Endothelial cell of umbilical vein (primary cell): Measurements from ENCODE around the gene AKAP12. TPM values are rescaled to one million over a fixed set of nuclear protein-coding genes. Genes with fewer than 3 reads are reported as not detected.
A peak's percentile ranks its signal among the peaks of the same experiment; 100 is the strongest.

Experiments
- BruUV-seq: library from RNA; stranded (reverse); fragments of 400-500 nt; replicated peaks from 2 replicates; lab custom pipeline; 2021; lab: Mats Ljungman, UMichigan
- CTCF ChIA-PET: fragments of 300-600, 350-600 bp; sonication (Branson Sonifier 250); formaldehyde crosslinking; loops from one replicate; lab custom pipeline; 2021; ENCODE audit warnings: antibody characterized with exemption, inconsistent platforms; lab: Charles Lee
- POLR2A ChIA-PET: fragments of 300-600, 350-600 bp; sonication (Branson Sonifier 250); formaldehyde crosslinking; loops from one replicate; lab custom pipeline; 2021; ENCODE audit warnings: antibody characterized with exemption, inconsistent platforms; lab: Charles Lee
- DNase-seq: peaks from one replicate; pipeline ENCODE4 v3.0.0-alpha.2; 2011; ENCODE audit warnings: low read depth, low spot score
- FAIRE-seq: peaks from 2 replicates; lab custom pipeline; 2011; peaks lifted over from hg19 to GRCh38; lab: Jason Lieb, UNC
- H2AFZ ChIP-seq: 2 replicates; pipeline ENCODE4 v1.6.0; 2012; ENCODE audit warnings: low read depth, low read length, control low read depth, inconsistent platforms
- H3K27ac ChIP-seq: 2 replicates; pipeline ENCODE4 v1.5.1; 2011; ENCODE audit warnings: low read depth, mild to moderate bottlenecking, control low read depth, low read length, moderate library complexity; ENCODE audit not compliant: insufficient read depth
- H3K27me3 ChIP-seq, 2 experiments: 2 replicates each; pipeline versions ENCODE4 v1.6.0 to v1.6.1; 2011; ENCODE audit warnings: low read length in 2 of 2, mixed read lengths in 1 of 2; ENCODE audit not compliant: control insufficient read depth in 2 of 2, insufficient read depth in 2 of 2
- H3K36me3 ChIP-seq, 2 experiments: 2 replicates in 1 of 2; 3 replicates in 1 of 2; pipeline ENCODE4 v1.5.1; 2011; ENCODE audit warnings: low read length in 2 of 2, mild to moderate bottlenecking in 1 of 2, moderate library complexity in 1 of 2; ENCODE audit not compliant: control insufficient read depth in 2 of 2, insufficient read depth in 2 of 2; ENCODE audit errors: extremely low read depth in 1 of 2
- H3K4me1 ChIP-seq: 3 replicates; pipeline ENCODE4 v1.5.1; 2011; ENCODE audit warnings: mild to moderate bottlenecking, low read length; ENCODE audit not compliant: control insufficient read depth, insufficient read depth; ENCODE audit errors: extremely low read depth
- H3K4me2 ChIP-seq: 2 replicates; pipeline ENCODE4 v1.6.1; 2011; ENCODE audit warnings: low read length, control low read depth, mixed read lengths; ENCODE audit not compliant: insufficient read depth
- H3K4me3 ChIP-seq, 3 experiments: fragments of 200-600 bp in 1 of 3; sonication (generic), shearing (Covaris generic) in 1 of 3; replicated peaks in 1 of 3; 2 replicates each; pipeline ENCODE4 v1.5.1; 2011 to 2016; ENCODE audit warnings: control low read depth in 3 of 3, low read length in 3 of 3, mild to moderate bottlenecking in 2 of 3, inconsistent platforms in 1 of 3, low read depth in 1 of 3, moderate library complexity in 1 of 3; ENCODE audit not compliant: insufficient read depth in 1 of 3
- H3K79me2 ChIP-seq: 2 replicates; pipeline ENCODE4 v1.6.0; 2012; ENCODE audit warnings: low read length, inconsistent platforms; ENCODE audit not compliant: control insufficient read depth, insufficient read depth
- H3K9ac ChIP-seq: replicated peaks from 2 replicates; pipeline ENCODE3; 2011; ENCODE audit warnings: low read length, control low read depth; ENCODE audit not compliant: insufficient read depth; ENCODE audit errors: extremely low read depth
- H3K9me1 ChIP-seq: replicated peaks from 3 replicates; pipeline ENCODE4 v1.6.0; 2011; ENCODE audit warnings: mild to moderate bottlenecking, low read length; ENCODE audit not compliant: control insufficient read depth, insufficient read depth; ENCODE audit errors: extremely low read depth
- H3K9me3 ChIP-seq: replicated peaks from 2 replicates; pipeline ENCODE4 v1.5.1; 2012; ENCODE audit warnings: low read length, inconsistent platforms; ENCODE audit not compliant: control insufficient read depth, insufficient read depth
- H4K20me1 ChIP-seq: replicated peaks from 2 replicates; pipeline ENCODE3; 2011; ENCODE audit warnings: mild to moderate bottlenecking, low read length; ENCODE audit not compliant: control insufficient read depth, insufficient read depth; ENCODE audit errors: extremely low read depth
- EZH2 ChIP-seq: IDR thresholded peaks from 2 replicates; pipeline ENCODE4 v1.6.1; 2012; ENCODE audit warnings: borderline replicate concordance, low read depth, mild to moderate bottlenecking, moderate library complexity, low read length, inconsistent platforms; ENCODE audit not compliant: severe bottlenecking
- FOS ChIP-seq: IDR thresholded peaks from 2 replicates; pipeline ENCODE4 v1.6.1; 2011; ENCODE audit warnings: mild to moderate bottlenecking, low read length, moderate library complexity, borderline replicate concordance; ENCODE audit not compliant: insufficient read depth
- GATA2 ChIP-seq: IDR thresholded peaks from 2 replicates; pipeline ENCODE4 v1.7.0; 2011; ENCODE audit warnings: low read depth, mild to moderate bottlenecking, moderate library complexity, mixed read lengths, low read length; ENCODE audit not compliant: insufficient read length, insufficient read depth
- JUN ChIP-seq: IDR thresholded peaks from 2 replicates; pipeline ENCODE4 v1.6.1; 2011; ENCODE audit warnings: borderline replicate concordance, low read depth; ENCODE audit not compliant: insufficient read length, insufficient read depth
- MYC ChIP-seq: IDR thresholded peaks from one replicate; pipeline ENCODE4 v1.6.1; 2011; ENCODE audit warnings: mild to moderate bottlenecking, low read depth, low read length
- POLR2A ChIP-seq: IDR thresholded peaks from 2 replicates; pipeline ENCODE4 v1.6.1; 2012; ENCODE audit warnings: low read depth, mild to moderate bottlenecking, control low read depth, low read length
- POLR2AphosphoS5 ChIP-seq: IDR thresholded peaks from 2 replicates; pipeline ENCODE4 v1.6.1; 2012; ENCODE audit warnings: low read depth, mild to moderate bottlenecking, control low read depth, low read length, moderate library complexity; ENCODE audit not compliant: insufficient read depth
- dilution Hi-C: fragments of 300-500 bp; cut with MboI; formaldehyde crosslinking; loops from one replicate; pipeline ENCODE4 v1.15.0; 2019; ENCODE audit warnings: low sequenced_read_pairs; ENCODE audit not compliant: extremely low pct_ligation_motif_present
- intact Hi-C: fragments of 100-400 bp; cut with micrococcal nuclease; formaldehyde crosslinking; loops from one replicate; pipeline ENCODE4 v1.10.0; 2022
- polyA plus RNA-seq, 4 experiments: library from polyadenylated mRNA; depleted of rRNA in 3 of 4; stranded (reverse) in 3 of 4; unstranded in 1 of 4; fragments of >200 nt; gene quantifications; 2 replicates each; pipeline versions ENCODE4 v1.2.1 to v1.2.3, GENCODE V29; 2011 to 2012; ENCODE audit warnings: missing spikeins in 1 of 4
- total RNA-seq: library from RNA; stranded (reverse); gene quantifications from 2 replicates; pipeline ENCODE4 v1.2.3, GENCODE V29; 2021
- TF ChIP-seq, protein P1 (sequence below), 2 donors: IDR thresholded peaks; 1 replicate in 1 of 2; 2 replicates in 1 of 2; pipeline ENCODE4 v1.5.1; 2011; ENCODE audit warnings: low read length in 2 of 2, mild to moderate bottlenecking in 2 of 2, moderate library complexity in 2 of 2, control low read depth in 1 of 2, inconsistent platforms in 1 of 2, low read depth in 1 of 2; ENCODE audit not compliant: insufficient read depth in 1 of 2; ENCODE audit errors: extremely low read depth in 1 of 2
- TF ChIP-seq, protein P2 (sequence below): IDR thresholded peaks from 2 replicates; pipeline ENCODE4 v1.6.1; 2011; ENCODE audit not compliant: insufficient read depth, insufficient read length

AKAP12 gene
- total and polyA plus RNA-seq, 2 donors (not counting 3 experiments of a cell fraction or from before 2014, with no cell fraction given): 46.9 to 340 TPM

DNA sequence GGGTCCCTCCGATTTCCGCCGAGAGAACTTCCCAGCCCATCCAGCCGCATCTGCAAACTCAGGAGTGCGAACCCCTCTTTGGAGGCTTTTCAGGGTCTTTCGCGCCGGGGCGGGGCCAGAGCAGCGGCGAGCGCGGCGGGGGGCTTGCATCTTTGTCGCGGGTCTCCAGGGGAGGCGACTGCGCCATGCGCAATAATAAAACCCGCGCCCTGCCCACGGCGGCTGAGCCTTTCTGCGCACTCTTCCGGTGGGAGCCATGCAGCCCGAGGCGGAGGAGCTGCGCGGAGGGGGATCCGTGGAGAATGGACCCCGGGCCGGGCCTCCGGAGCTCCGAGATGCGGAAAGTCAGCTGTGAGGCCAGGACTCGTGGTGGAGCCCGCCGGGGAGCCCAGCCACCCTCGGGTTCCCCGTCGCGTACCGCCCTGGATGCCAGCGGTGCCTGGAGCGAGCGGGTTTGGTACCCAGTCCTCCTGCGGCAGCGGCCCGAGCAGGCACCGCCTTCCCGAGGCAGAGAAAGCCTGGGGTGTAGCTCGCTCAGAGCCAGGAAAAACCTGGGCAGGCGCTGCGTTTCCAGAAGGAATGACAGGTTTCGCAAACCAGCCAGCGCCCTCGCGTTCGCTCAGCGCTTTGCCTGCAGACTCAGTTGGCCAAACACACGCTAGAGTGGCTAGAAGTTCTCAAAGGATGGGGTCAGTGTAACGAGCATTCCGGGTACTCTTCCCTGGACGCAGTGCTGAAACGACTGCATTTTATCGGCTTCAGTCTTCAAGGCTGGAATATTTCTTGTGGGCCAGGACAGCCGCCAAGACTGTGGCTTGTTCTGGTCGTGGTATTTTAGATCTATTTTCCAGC, 1.2 kb downstream of the AKAP12 start:
- Histone ChIP-seq H3K9me3 (no peaks in the 10 kb centered on the region), H2AFZ (peak overlapping the region; percentile 5), H3K9ac (peak overlapping the region; percentile 98), H3K36me3 (no peaks in the 10 kb centered on the region), H3K27ac (peak overlapping the region; percentile 59), H3K4me1 (peaks cover 30% of the 10 kb centered on the region), H3K4me3 (peak overlapping the region; percentile 64 to 96 (median 91)), H3K4me2 (peak overlapping the region; percentile 85), H3K79me2 (peaks cover 51% of the 10 kb centered on the region), H3K9me1 (no peaks in the 10 kb centered on the region), H3K27me3 (no peaks in the 10 kb centered on the region), H4K20me1 (no peaks in the 10 kb centered on the region)
- POLR2A ChIA-PET: interaction anchor here (1.0 to 1.3 kb wide), 4 partner anchors 85 to 359 kb away, joined by 3 read pairs; no protein-coding TSS in a partner anchor
- dilution Hi-C loops: no loop called here
- FAIRE-seq (peak; percentile 93), DNase-seq (peak; percentile 66)
- CTCF ChIA-PET: interaction anchor here (0.9 to 3.0 kb wide), 9 partner anchors 8 to 349 kb away, joined by 3 to 50 read pairs (median 3); no protein-coding TSS in a partner anchor
- BruUV-seq: no TSS peak
- TF ChIP-seq MYC (no peak), POLR2AphosphoS5 (peak; percentile 57)
- intact Hi-C loops: loop anchor here (1.0 to 2.0 kb wide), 5 partner anchors 83 to 348 kb away; no protein-coding TSS in a partner anchor

DNA sequence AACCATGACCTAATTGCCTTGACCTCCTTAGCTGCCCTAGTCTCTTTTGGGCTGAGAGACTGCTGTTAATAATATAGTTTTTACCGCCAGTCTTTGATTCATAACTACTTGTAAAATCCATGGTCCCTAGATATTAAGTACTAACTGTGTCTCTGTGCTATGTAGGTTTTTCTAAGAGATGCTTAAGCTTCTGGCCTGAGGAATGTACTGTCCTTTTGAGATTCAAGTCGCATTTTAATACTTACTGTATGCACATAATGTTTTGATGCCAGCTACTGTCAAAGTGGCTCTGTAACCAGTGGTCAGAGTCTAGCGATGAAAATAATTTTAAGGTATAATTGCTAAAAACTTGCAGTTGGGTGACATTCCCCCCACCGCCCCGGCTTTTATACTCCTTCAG, 2.1 kb downstream of the AKAP12 start:
- peak overlapping the region; percentile 59 for H3K27ac ChIP-seq
- H3K9ac ChIP-seq: peak overlapping the region; percentile 98
- peak overlapping the region; percentile 85 for H3K4me2 ChIP-seq
- TSS peak; percentile 25 for BruUV-seq
- peaks cover 30% of the 10 kb centered on the region for H3K4me1 ChIP-seq
- no peaks in the 10 kb centered on the region for H3K9me3 ChIP-seq
- no peaks in the 10 kb centered on the region for H3K36me3 ChIP-seq
- H3K9me1 ChIP-seq: no peaks in the 10 kb centered on the region
- no peak for DNase-seq
- TF ChIP-seq JUN (no peak), EZH2 (no peak), POLR2AphosphoS5 (no peak), MYC (no peak), GATA2 (no peak), FOS (no peak), POLR2A (no peak)
- TF ChIP-seq, protein P1, sequence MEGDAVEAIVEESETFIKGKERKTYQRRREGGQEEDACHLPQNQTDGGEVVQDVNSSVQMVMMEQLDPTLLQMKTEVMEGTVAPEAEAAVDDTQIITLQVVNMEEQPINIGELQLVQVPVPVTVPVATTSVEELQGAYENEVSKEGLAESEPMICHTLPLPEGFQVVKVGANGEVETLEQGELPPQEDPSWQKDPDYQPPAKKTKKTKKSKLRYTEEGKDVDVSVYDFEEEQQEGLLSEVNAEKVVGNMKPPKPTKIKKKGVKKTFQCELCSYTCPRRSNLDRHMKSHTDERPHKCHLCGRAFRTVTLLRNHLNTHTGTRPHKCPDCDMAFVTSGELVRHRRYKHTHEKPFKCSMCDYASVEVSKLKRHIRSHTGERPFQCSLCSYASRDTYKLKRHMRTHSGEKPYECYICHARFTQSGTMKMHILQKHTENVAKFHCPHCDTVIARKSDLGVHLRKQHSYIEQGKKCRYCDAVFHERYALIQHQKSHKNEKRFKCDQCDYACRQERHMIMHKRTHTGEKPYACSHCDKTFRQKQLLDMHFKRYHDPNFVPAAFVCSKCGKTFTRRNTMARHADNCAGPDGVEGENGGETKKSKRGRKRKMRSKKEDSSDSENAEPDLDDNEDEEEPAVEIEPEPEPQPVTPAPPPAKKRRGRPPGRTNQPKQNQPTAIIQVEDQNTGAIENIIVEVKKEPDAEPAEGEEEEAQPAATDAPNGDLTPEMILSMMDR (IDR thresholded peaks at IDR 0.05; ENCODE audit: extremely low read depth in 1 of 2, insufficient read depth in 1 of 2, low read depth in 1 of 2, low read length in 2 of 2): no peak
- TF ChIP-seq, protein P2, sequence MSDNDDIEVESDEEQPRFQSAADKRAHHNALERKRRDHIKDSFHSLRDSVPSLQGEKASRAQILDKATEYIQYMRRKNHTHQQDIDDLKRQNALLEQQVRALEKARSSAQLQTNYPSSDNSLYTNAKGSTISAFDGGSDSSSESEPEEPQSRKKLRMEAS: no peak
- intact Hi-C loops: loop anchor here (1.0 to 2.0 kb wide), 2 partner anchors 82 to 349 kb away; no protein-coding TSS in a partner anchor
- FAIRE-seq: no peak
- H2AFZ ChIP-seq: no peak overlapping the region
- no peaks in the 10 kb centered on the region for H3K27me3 ChIP-seq
- dilution Hi-C loops: no loop called here
- POLR2A ChIA-PET: no interaction called here
- peak overlapping the region in 2 of 3 experiments; percentile 91 to 96 for H3K4me3 ChIP-seq
- CTCF ChIA-PET: interaction anchor here (2.8 to 3.0 kb wide), 2 partner anchors 83 to 350 kb away, joined by 11 to 50 read pairs; no protein-coding TSS in a partner anchor
- H4K20me1 ChIP-seq: no peaks in the 10 kb centered on the region
- H3K79me2 ChIP-seq: peaks cover 57% of the 10 kb centered on the region
